ENCODE measurements around the gene STMN1. TPM values are rescaled to one million over a fixed set of nuclear protein-coding genes. Genes with fewer than 3 reads are reported as not detected.

Gene STMN1
- polyA plus RNA-seq, 3 donors = 1,230 to 1,452 (median 1,364) TPM

Other genes starting within 250 kb of the STMN1 start
- gene SELENON, start 106.2 kb downstream of the STMN1 start, polyA plus RNA-seq (ENCODE audit: insufficient read length in 3 of 3) = 10 to 100 TPM; 72.8 to 79.9 (median 74.1) TPM
- gene MTFR1L, start 86.5 kb downstream of the STMN1 start, polyA plus RNA-seq (ENCODE audit: insufficient read length in 3 of 3) = 100 to 1,000 TPM in 1 of 3 donors, 10 to 100 TPM in 2; 90.6 to 117 (median 98.1) TPM
- gene AUNIP, start 47.0 kb downstream of the STMN1 start, polyA plus RNA-seq (ENCODE audit: insufficient read length in 3 of 3) = 1 to 10 TPM; 3.7 to 4.6 (median 4.0) TPM
- gene PAQR7, start 30.7 kb downstream of the STMN1 start, polyA plus RNA-seq (ENCODE audit: insufficient read length in 3 of 3) = 10 to 100 TPM; 25.7 to 29.6 (median 26.7) TPM
- gene PAFAH2, start 91.6 kb upstream of the STMN1 start, polyA plus RNA-seq (ENCODE audit: insufficient read length in 3 of 3) = 10 to 100 TPM; 18.8 to 22.9 (median 22.3) TPM
- gene EXTL1, start 115.4 kb upstream of the STMN1 start, polyA plus RNA-seq (ENCODE audit: insufficient read length in 3 of 3) = 1 to 10 TPM; 1.1 to 1.5 (median 1.3) TPM
- gene SLC30A2, start 139.7 kb upstream of the STMN1 start, polyA plus RNA-seq (ENCODE audit: insufficient read length in 3 of 3) = 1 to 10 TPM; 2.8 to 4.9 (median 4.2) TPM
- gene TRIM63, start 161.2 kb upstream of the STMN1 start, polyA plus RNA-seq (ENCODE audit: insufficient read length in 3 of 3) = 1 to 10 TPM in 1 of 3 donors, under 1 TPM in 2; 0.82 to 1.3 (median 0.85) TPM
- 10 to 100 TPM; 20.5 to 22.0 (median 20.7) TPM for gene PDIK1L, start 205.4 kb upstream of the STMN1 start, polyA plus RNA-seq (ENCODE audit: insufficient read length in 3 of 3)

Data from right renal cortex interstitium (tissue), 3 donors.